ENCODE data around the gene MYO1D.

DNA sequence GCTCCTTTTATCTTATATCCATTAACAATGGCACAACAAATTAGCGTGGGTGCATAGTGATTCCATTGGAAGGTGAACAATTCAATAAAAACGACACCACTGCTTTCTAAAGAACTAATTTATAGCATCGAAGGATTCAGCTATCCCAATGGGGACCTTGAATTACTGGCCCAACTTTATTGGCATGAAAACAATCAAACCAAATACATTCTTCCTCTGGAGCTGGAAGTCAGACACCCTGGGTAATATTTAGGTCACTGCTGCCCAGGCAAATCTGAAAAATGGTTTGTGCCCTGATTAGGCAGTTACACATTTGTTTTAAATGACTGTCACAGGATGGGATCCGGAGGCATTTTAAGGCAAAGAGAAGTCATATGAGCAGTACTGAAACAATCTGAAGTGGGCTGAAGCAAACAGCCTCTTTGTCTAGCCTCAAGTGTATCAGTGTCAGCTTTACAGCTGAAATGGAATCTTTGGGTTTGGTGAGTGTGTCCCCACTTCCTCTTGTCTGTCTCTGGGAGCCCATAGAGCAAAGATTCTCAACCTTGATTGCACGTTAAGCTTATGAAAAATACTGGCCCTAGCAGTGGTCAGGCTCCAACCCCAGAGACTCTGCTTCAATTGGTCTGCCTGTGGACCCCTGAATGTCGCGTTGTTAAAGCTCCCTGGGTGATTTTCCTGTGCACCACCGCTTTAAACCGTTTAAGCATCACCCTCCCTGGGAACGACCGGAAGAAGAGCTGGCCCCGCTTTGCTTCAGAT lies 359.8 kb downstream of the MYO1D start:
- TF ChIP-seq POLR2A (IDR thresholded peaks at IDR 0.05; ENCODE audit: low read depth, low read length) (no peak), EZH2 (IDR thresholded peaks at IDR 0.05; ENCODE audit: borderline replicate concordance, low read depth, low read length, severe bottlenecking) (no peak), MYC (IDR thresholded peaks at IDR 0.05; ENCODE audit: low read depth, low read length) (no peak), POLR2AphosphoS5 (IDR thresholded peaks at IDR 0.05; ENCODE audit: insufficient read depth, low read depth, low read length) (no peak), FOS (IDR thresholded peaks at IDR 0.05; ENCODE audit: borderline replicate concordance, insufficient read depth, low read length) (no peak)
- TF ChIP-seq, protein P1, sequence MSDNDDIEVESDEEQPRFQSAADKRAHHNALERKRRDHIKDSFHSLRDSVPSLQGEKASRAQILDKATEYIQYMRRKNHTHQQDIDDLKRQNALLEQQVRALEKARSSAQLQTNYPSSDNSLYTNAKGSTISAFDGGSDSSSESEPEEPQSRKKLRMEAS (IDR thresholded peaks at IDR 0.05; ENCODE audit: insufficient read depth, insufficient read length), result no peak
- TF ChIP-seq, protein P2, sequence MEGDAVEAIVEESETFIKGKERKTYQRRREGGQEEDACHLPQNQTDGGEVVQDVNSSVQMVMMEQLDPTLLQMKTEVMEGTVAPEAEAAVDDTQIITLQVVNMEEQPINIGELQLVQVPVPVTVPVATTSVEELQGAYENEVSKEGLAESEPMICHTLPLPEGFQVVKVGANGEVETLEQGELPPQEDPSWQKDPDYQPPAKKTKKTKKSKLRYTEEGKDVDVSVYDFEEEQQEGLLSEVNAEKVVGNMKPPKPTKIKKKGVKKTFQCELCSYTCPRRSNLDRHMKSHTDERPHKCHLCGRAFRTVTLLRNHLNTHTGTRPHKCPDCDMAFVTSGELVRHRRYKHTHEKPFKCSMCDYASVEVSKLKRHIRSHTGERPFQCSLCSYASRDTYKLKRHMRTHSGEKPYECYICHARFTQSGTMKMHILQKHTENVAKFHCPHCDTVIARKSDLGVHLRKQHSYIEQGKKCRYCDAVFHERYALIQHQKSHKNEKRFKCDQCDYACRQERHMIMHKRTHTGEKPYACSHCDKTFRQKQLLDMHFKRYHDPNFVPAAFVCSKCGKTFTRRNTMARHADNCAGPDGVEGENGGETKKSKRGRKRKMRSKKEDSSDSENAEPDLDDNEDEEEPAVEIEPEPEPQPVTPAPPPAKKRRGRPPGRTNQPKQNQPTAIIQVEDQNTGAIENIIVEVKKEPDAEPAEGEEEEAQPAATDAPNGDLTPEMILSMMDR (IDR thresholded peaks at IDR 0.05; ENCODE audit: extremely low read depth in 1 of 2, insufficient read depth in 1 of 2, low read depth in 1 of 2, low read length in 2 of 2), result no peak
